ENCODE measurements around the gene CDKAL1. TPM values are rescaled to one million over a fixed set of nuclear protein-coding genes. Genes with fewer than 3 reads are reported as not detected.

Gene CDKAL1
- total and polyA plus RNA-seq, 2 of the 8 experiments (the other 6 are each of a cell fraction or from before 2014, with no cell fraction given): 8.4 to 24.6 TPM

- no peak overlapping the region for H3K27ac ChIP-seq (ENCODE audit: low read depth, low read length)
- H4K20me1 ChIP-seq (replicated peaks in 1 of 2; ENCODE audit: control insufficient read depth in 1 of 2, insufficient read depth in 2 of 2, low read length in 2 of 2): no peaks in the 10 kb centered on the region
- no peak overlapping the region for H4K8ac ChIP-seq (ENCODE audit: extremely low read depth, insufficient read depth, low read length)
- no peaks in the 10 kb centered on the region; a peak in 1 of 4 replicates for H3K79me2 ChIP-seq (ENCODE audit: control insufficient read depth in 1 of 2, insufficient read depth in 2 of 2, low read length in 2 of 2)
- H4K5ac ChIP-seq (ENCODE audit: insufficient read length, low read depth, low read length): no peak overlapping the region
- H3K14ac ChIP-seq (ENCODE audit: insufficient read length): no peak overlapping the region
- no peaks in the 10 kb centered on the region for H3K27me3 ChIP-seq (replicated peaks in 1 of 4; ENCODE audit: control insufficient read depth in 3 of 4, extremely low read depth in 1 of 4, insufficient read depth in 3 of 4, low read length in 3 of 4)
- no peak overlapping the region for H2AFZ ChIP-seq (ENCODE audit: low read length)
- no peaks in the 10 kb centered on the region for H3K9me3 ChIP-seq (ENCODE audit: insufficient read depth in 2 of 2, low read depth in 1 of 2, low read length in 1 of 2)
- H3K4me3 ChIP-seq (ENCODE audit: extremely low read depth in 1 of 4, insufficient read depth in 2 of 4, low read depth in 3 of 4, low read length in 4 of 4): no peak overlapping the region
- ChIA-PET POLR2A (ENCODE audit: partially characterized antibody) (no interaction called here), CTCF (ENCODE audit: partially characterized antibody) (interaction anchor here (1.2 to 1.9 kb wide), 2 partner anchors 10 to 22 kb away, joined by 3 to 9 read pairs; no protein-coding TSS in a partner anchor)
- no peak overlapping the region for H2BK12ac ChIP-seq (ENCODE audit: low read depth, low read length)
- no peak overlapping the region for H4K91ac ChIP-seq (replicated peaks; ENCODE audit: insufficient read length, low read length)
- no peak overlapping the region for H3K4me2 ChIP-seq (ENCODE audit: insufficient read depth in 1 of 2, low read depth in 2 of 2, low read length in 2 of 2)
- no peak overlapping the region for H2AK5ac ChIP-seq (ENCODE audit: low read depth, low read length)
- H3K23me2 ChIP-seq (ENCODE audit: low read depth, low read length): no peaks in the 10 kb centered on the region
- H3K23ac ChIP-seq (ENCODE audit: insufficient read length): no peak overlapping the region
- no peak overlapping the region for H3K18ac ChIP-seq (ENCODE audit: extremely low read depth, low read length)
- peaks cover 0 to 7% (median 1%) of the 10 kb centered on the region in 4 experiments; a peak in 1 of 7 replicates for H3K4me1 ChIP-seq (replicated peaks in 1 of 4; ENCODE audit: control insufficient read depth in 3 of 4, insufficient read depth in 4 of 4, low read length in 3 of 4)
- no peak overlapping the region for H2BK15ac ChIP-seq (ENCODE audit: low read length)
- H3K79me1 ChIP-seq (ENCODE audit: low read depth, low read length): no peaks in the 10 kb centered on the region
- no peak for FAIRE-seq
- no peak overlapping the region for H3K9ac ChIP-seq (replicated peaks in 1 of 4; ENCODE audit: extremely low read depth in 1 of 4, low read depth in 3 of 4, low read length in 3 of 4)
- no peak overlapping the region for H3K56ac ChIP-seq (replicated peaks; ENCODE audit: insufficient read length, low read depth, low read length)
- no peak overlapping the region for H2BK5ac ChIP-seq (ENCODE audit: low read depth, low read length)
- no peaks in the 10 kb centered on the region for H3K36me3 ChIP-seq (ENCODE audit: control insufficient read depth in 2 of 4, insufficient read depth in 4 of 4, low read length in 3 of 4)
- DNase-seq (ENCODE audit: low read depth in 1 of 2, low spot score in 2 of 2): no peak
- H2BK20ac ChIP-seq (ENCODE audit: low read length): no peak overlapping the region
- no peak overlapping the region for H2BK120ac ChIP-seq (replicated peaks; ENCODE audit: low read depth, low read length)
- H3K4ac ChIP-seq (replicated peaks; ENCODE audit: insufficient read length, low read depth, low read length): no peak overlapping the region
- TF ChIP-seq HDAC2 (IDR thresholded peaks at IDR 0.05; ENCODE audit: borderline replicate concordance in 1 of 2, low read depth in 2 of 2, low read length in 2 of 2) (no peak), HDAC6 (IDR thresholded peaks at IDR 0.05; ENCODE audit: low read depth, low read length) (no peak), YY1 (IDR thresholded peaks at IDR 0.05; ENCODE audit: low read depth, low read length) (no peak), SIRT6 (IDR thresholded peaks at IDR 0.05; ENCODE audit: low read length) (no peak), CHD1 (IDR thresholded peaks at IDR 0.05; ENCODE audit: low read depth, low read length) (no peak), EGR1 (IDR thresholded peaks at IDR 0.05; ENCODE audit: borderline replicate concordance, low read depth, low read length) (no peak), RXRA (IDR thresholded peaks at IDR 0.05; ENCODE audit: insufficient read depth, low read depth, low read length) (no peak), GTF2F1 (IDR thresholded peaks at IDR 0.05; ENCODE audit: borderline replicate concordance, low read depth, low read length) (no peak), ZNF274 (IDR thresholded peaks at IDR 0.05; ENCODE audit: borderline replicate concordance, extremely low read depth, low read length) (no peak), RAD21 (IDR thresholded peaks at IDR 0.05 in 1 of 2, conservative IDR thresholded peaks at IDR 0.05 in 1 of 2; ENCODE audit: low read depth in 2 of 2, low read length in 2 of 2) (no peak), SAP30 (IDR thresholded peaks at IDR 0.05; ENCODE audit: insufficient read depth, insufficient replicate concordance, low read length) (no peak), NRF1 (IDR thresholded peaks at IDR 0.05; ENCODE audit: low read depth, low read length) (no peak), ASH2L (IDR thresholded peaks at IDR 0.05; ENCODE audit: low read length) (no peak)
- TF ChIP-seq, protein P1, sequence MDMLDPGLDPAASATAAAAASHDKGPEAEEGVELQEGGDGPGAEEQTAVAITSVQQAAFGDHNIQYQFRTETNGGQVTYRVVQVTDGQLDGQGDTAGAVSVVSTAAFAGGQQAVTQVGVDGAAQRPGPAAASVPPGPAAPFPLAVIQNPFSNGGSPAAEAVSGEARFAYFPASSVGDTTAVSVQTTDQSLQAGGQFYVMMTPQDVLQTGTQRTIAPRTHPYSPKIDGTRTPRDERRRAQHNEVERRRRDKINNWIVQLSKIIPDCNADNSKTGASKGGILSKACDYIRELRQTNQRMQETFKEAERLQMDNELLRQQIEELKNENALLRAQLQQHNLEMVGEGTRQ (IDR thresholded peaks at IDR 0.05; ENCODE audit: low read length): no peak
Measured at GRCh38 chr6:20574355-20574754, 40.1 kb downstream of the CDKAL1 start.

Measured in H1 (cell line).